ENCODE results near the gene NUP62. TPM values are rescaled to one million over a fixed set of nuclear protein-coding genes. Genes with fewer than 3 reads are reported as not detected.
"Not testable (repeated sequence)": the region's sequence is repeated elsewhere in the genome, so short reads cannot be mapped to it uniquely, and the experiment has no call there.

The NUP62 gene
- total and polyA plus RNA-seq, 8 donors, result 11.4 to 26.4 (median 17.4) TPM

DNA sequence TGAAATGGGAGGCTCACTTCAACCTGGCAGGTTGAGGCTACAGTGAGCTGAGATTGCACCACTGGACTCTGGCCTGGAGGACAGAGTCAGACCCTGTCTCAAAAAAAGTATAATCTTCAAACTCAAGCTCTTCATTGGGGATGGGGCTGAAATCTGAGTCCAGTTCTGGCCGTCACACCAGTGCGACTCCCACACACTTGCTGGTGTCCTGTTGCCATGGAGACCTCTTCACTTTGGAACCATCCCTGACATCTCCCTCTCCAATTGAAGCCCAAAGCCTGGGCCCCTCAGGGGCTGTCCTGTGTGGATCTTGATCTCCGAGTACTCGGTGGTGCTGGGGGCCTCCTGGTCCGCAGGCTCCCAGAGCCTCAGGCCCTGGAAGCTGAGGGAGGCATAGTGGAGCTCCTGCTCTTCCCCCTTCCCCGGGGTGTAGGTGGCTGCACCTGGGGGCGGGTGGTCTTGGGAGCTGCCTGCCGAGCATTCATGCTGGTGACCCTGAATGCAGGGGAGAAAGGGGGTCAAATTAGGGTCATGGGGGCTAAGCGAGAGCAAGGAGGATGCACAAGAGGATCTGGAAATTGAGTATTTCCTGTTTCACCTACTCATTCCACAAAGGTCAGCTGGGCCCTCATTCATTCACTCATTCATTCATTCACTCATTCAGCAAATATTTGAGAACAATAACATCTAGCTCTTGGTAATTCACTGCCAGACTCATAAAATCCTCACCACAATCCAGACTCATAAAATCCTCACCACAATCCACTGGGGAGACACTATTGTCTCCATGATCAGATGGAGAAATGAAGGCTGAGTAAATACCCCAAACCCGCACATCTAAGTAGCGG is 20.7 kb upstream of the NUP62 start:
- DNase-seq (peak in 1 of 6 donors; percentile 34), FAIRE-seq (no peak), ATAC-seq (no peak)
- Histone ChIP-seq H3K9me3 (no peaks in the 10 kb centered on the region), H3K36me3 (no peaks in the 10 kb centered on the region), H3K4me3 (no peak overlapping the region), H3K27me3 (no peaks in the 10 kb centered on the region), H3K27ac (no peak overlapping the region), H3K4me1 (peaks cover 13 to 40% (median 19%) of the 10 kb centered on the region in 3 donors)
- TF ChIP-seq, protein P1, sequence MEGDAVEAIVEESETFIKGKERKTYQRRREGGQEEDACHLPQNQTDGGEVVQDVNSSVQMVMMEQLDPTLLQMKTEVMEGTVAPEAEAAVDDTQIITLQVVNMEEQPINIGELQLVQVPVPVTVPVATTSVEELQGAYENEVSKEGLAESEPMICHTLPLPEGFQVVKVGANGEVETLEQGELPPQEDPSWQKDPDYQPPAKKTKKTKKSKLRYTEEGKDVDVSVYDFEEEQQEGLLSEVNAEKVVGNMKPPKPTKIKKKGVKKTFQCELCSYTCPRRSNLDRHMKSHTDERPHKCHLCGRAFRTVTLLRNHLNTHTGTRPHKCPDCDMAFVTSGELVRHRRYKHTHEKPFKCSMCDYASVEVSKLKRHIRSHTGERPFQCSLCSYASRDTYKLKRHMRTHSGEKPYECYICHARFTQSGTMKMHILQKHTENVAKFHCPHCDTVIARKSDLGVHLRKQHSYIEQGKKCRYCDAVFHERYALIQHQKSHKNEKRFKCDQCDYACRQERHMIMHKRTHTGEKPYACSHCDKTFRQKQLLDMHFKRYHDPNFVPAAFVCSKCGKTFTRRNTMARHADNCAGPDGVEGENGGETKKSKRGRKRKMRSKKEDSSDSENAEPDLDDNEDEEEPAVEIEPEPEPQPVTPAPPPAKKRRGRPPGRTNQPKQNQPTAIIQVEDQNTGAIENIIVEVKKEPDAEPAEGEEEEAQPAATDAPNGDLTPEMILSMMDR (IDR thresholded peaks at IDR 0.05), result no peak
- 84 to 88% methylated on average over 11 of the region's 11 CpGs for WGBS, 2 donors
- intact Hi-C loops (cut with DNase I), result no loop called here

DNA sequence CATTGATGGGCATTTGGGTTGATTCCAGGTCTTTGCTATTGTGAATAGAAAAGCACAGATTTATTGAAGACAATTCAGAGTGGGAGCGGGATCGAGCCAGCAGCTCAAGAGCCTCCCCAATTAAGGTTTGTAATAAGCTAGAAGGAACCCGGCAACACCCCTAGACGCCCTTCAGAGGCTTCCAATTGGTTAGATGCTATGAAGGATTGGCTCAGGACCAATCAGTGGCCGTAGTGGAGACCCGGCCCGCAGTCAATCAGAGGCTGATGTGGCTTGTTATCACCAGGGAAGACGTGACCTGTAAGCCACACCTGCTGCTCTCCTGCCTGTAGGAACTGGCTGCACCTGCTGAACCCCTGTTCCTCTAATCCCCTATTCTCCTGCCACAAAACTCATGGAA is 17.1 kb upstream of the NUP62 start:
- 62 to 67% methylated on average over 8 of the region's 8 CpGs for WGBS, 2 donors
- intact Hi-C loops (cut with DNase I), result no loop called here
- Histone ChIP-seq H3K36me3 (no peaks in the 10 kb centered on the region), H3K4me1 (peaks cover under 1 to 14% (median 2%) of the 10 kb centered on the region in 3 donors), H3K4me3 (no peak overlapping the region), H3K27me3 (no peaks in the 10 kb centered on the region), H3K9me3 (no peaks in the 10 kb centered on the region), H3K27ac (no peak overlapping the region)
- DNase-seq, result peak in 1 of 6 donors; percentile 14
- TF ChIP-seq, protein P1 (IDR thresholded peaks at IDR 0.05), result no peak
- no peak for FAIRE-seq
- no peak for ATAC-seq

DNA sequence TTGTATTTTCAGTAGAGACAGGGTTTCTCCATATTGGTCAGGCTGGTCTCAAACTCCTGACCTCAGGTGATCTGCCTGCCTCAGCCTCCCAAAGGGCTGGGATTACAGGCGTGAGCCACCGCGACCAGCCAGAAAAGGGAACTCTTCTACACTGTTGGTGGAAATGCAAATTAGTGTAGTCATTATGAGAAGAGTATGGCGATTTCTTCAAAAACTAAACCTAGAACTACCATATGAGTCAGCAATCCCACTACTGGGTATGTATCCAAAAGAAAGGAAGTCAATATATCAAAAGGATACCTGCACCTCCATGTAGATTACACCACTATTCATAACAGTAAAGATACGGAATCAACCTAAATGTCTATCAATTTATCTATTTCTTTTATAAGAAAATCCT is 15.3 kb upstream of the NUP62 start:
- H3K4me1 ChIP-seq; DNase-seq; H3K27ac ChIP-seq; H3K36me3 ChIP-seq; intact Hi-C loops (cut with DNase I); H3K9me3 ChIP-seq; ATAC-seq; H3K4me3 ChIP-seq; FAIRE-seq; H3K27me3 ChIP-seq: not testable (repeated sequence)
- 77 to 87% methylated on average over 5 of the region's 5 CpGs for WGBS, 2 donors

DNA sequence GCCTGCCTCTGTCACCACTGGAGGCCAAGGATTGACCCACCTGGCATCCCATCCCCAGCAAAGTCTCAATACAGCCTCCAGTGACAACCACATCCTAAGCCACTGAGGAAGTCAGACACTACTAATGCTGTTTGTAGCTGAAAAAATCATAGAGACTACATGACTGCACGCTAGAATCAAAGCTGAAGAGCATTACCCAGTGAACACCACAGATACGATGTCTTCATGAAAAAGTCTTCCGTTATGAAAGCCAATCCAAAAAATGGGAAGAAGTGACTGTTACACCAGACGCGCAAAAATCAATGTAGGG is 11.1 kb upstream of the NUP62 start:
- Histone ChIP-seq H3K9me3 (no peaks in the 10 kb centered on the region), H3K27ac (no peak overlapping the region), H3K4me1 (peaks cover 0 to 16% (median 3%) of the 10 kb centered on the region in 3 donors), H3K27me3 (no peaks in the 10 kb centered on the region), H3K36me3 (no peaks in the 10 kb centered on the region), H3K4me3 (no peak overlapping the region)
- ATAC-seq, result no peak
- DNase-seq, result no peak
- FAIRE-seq, result no peak
- intact Hi-C loops (cut with DNase I), result no loop called here
- TF ChIP-seq, protein P1 (IDR thresholded peaks at IDR 0.05), result no peak
- WGBS, 2 donors, result 89 to 93% methylated on average over 5 of the region's 5 CpGs

DNA sequence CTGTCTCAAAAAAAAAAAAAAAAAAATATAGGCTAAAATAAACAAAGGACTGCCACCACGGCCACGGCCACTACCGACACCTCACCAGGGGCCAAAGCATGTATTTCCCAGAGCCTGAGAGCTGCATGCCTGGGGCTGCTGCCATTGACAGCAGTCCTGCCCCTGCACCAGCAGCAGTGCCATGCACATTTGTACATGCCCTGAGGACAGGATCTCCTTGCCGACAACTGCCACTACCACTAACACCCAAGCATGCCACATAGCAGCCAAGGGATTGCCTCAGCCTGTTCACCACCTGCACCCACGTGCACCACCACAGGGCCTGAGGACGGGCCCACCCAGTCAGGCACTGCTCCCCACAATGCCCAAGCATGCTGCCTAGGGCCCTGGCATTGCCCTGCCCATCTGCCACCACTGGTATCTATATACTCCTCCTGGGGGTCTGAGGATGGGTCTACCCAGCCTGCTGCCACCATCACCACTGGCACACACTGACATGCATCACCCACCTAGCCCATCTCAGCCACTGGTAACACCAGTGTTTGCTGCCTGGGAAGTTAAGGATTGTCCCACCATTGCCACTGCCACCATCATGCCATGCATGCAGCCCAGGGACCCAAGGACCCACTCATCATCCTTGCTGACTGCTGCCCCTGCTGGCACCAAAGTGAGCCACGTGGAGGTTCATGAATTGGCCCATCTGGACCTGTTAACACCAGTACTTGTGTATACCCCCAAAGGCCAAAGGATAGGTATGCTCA is 10.6 kb upstream of the NUP62 start:
- FAIRE-seq (no peak), DNase-seq (no peak), ATAC-seq (peak in 1 of 4 donors; percentile 2)
- H3K9me3 ChIP-seq, result no peaks in the 10 kb centered on the region
- H3K27me3 ChIP-seq, result no peaks in the 10 kb centered on the region
- H3K4me1 ChIP-seq, result peaks cover 0 to 16% (median 3%) of the 10 kb centered on the region in 3 donors
- 53 to 67% methylated on average over 7 of the region's 7 CpGs for WGBS, 2 donors
- H3K36me3 ChIP-seq, result no peaks in the 10 kb centered on the region
- H3K27ac ChIP-seq, result no peak overlapping the region
- intact Hi-C loops (cut with DNase I), result loop anchor here in 1 of 3 donors (5.0 kb wide), 1 partner anchor 42 kb away; no protein-coding TSS in a partner anchor
- TF ChIP-seq, protein P1 (IDR thresholded peaks at IDR 0.05), result no peak
- no peak overlapping the region for H3K4me3 ChIP-seq
